Fibroblast of skin of abdomen (primary cell): Measurements from ENCODE around the gene CHST11.
"Not testable (repeated sequence)": the region's sequence is repeated elsewhere in the genome, so short reads cannot be mapped to it uniquely, and the experiment has no call there.

Experiments
- DNase-seq: peaks from one replicate; pipeline ENCODE4 v3.0.0-alpha.2; 2013

The CHST11 gene

GRCh38 chr12:104506676-104507401 lies 50.1 kb downstream of the CHST11 start:
- no peak for DNase-seq

DNA sequence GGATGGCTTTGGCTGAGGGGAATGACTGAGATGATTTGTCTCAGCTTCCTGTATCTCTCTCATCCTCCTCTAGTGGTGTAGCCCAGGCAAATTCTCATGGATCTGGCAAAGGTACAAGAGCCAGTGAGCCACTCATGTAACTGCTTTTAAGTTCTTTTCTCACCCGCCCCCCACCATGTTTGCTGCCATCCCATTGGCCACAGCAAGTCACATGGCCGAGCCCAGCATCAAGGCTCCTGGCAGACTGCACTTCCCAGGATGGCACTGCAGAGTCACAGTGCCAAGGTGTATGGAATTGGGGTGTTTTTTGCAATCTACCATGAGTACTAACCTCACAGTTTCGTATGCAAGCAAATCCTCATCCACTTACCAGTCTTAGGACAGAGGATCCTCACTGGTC lies 50.9 kb downstream of the CHST11 start:
- DNase-seq = no peak

DNA sequence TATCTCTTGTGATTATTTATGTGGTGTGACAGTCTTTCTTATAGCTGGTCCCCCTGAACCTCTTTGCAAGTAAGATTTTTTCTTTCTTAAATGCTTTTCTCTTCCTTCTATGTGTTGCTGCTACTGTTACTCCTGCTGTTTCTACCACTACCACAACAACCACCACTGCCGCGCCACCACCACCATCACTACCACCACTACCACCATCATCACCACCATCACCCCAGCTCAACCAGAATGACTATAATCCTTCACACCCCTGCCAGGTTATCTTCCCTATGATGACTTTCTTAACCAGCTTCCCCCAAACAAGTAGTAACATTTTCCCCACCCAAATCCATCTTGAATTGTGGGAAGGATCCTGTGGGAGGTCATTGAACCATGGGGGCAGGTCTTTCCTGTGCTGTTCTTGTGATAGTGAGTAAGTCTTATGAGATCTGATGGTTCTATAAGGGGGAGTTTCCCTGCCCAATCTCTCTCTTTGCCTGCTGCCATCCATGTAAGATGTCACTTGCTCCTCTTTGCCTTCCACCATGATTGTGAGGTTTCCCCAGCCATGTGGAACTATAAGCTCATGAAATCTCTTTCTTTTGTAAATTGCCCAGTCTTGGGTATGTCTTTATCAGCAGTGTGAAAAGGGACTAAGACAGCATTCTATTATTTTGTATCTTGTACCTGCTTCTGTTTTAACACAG lies 52.2 kb downstream of the CHST11 start:
- DNase-seq = no peak

DNA sequence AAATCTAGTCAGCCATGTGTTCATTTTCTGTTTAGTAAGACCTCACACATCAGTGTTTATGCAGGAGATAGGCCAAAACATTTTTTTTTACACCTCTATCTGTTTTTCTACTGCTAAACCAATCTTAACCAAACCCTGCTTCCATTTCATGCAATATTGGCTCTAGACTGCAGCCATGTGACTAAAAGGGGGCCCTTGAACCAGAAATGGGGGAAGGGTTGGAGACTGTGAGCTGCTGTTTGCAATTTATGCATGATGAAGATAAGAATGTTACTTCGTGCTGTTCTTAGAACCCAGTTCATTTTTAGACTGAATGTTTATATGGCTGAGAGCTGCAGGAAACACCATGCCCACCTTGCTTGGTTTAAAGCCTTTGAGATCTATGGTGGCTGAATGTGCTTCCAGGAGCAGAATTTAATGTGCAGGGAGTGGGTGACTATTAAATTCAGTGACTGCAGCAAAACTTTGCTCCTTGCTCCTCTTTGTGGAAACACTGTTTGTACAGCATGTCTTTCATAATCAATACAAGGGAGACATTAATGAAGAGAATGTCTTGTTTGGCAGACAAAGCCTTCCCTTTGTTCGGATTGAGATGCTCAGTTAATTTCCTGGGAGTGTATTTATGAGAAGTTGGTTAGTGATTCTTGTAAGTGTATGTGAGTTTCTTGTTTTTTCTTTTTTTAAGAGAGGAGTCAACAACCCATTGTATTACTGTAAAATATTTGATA lies 53.6 kb downstream of the CHST11 start:
- DNase-seq = no peak

- no peak for DNase-seq
Observed at GRCh38 chr12:104510873-104511440, 54.2 kb downstream of the CHST11 start.

GRCh38 chr12:104513681-104514080 lies 56.9 kb downstream of the CHST11 start:
- peak; percentile 46 for DNase-seq

- DNase-seq = no peak
Observed at GRCh38 chr12:104514092-104514810, 57.5 kb downstream of the CHST11 start.

- DNase-seq = no peak
Observed at GRCh38 chr12:104515899-104516298, 59.2 kb downstream of the CHST11 start.

DNA sequence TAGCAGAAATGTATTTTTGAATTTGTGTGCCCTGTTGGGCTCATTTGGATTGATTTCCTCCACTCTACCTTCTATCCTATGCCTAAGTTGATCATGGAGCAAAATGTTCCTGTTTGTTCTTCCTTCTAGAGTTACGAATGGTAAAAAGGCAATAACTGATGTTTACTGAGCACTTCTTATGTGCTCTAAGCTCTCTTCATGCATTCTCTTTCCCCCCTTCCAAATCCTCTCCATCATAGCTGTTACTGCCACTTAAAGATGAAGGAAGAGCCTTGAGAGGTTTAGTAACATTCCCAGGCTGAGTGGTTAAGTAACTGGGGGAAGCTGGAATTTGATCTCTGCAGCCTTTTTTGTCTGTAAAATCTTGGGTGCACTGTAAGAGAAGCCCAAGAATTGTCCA lies 60.1 kb downstream of the CHST11 start:
- DNase-seq = no peak

GRCh38 chr12:104517880-104518279 lies 61.1 kb downstream of the CHST11 start:
- no peak for DNase-seq

- DNase-seq = no peak
Observed at GRCh38 chr12:104519190-104520019, 62.7 kb downstream of the CHST11 start.

DNA sequence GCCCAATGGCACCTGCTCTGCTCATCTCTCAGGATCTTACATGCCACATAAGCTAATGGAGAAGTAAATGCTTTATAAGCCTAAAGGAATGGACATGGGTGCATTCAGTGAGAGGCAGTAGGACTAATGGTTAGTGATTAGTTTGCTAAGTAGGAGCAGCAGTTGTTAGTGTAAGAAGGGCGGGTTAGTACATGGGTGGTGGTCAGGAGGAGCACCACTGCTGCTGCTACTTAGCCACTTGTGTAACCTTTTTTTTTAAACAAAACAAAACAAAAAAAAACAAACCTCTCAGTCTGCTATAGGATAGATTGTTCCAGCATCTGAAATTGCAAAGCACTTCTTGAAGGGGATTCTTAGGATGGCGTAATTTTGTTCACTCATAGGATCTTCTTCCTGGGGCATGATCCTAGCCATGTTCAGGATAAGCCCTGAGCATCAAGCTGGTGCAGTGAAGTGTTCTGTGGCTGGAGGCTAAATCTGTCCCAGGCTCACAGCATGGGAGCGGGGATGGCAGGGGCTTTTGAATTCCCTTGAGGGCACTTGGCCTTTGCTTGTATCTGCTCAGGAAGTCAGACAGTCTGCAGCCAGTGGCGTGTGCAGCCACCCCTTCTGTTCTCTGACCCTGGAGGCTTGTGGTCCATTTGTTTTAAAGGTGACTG lies 63.6 kb downstream of the CHST11 start:
- no peak for DNase-seq

GRCh38 chr12:104521731-104522130 lies 65.0 kb downstream of the CHST11 start:
- peak; percentile 18 for DNase-seq

DNA sequence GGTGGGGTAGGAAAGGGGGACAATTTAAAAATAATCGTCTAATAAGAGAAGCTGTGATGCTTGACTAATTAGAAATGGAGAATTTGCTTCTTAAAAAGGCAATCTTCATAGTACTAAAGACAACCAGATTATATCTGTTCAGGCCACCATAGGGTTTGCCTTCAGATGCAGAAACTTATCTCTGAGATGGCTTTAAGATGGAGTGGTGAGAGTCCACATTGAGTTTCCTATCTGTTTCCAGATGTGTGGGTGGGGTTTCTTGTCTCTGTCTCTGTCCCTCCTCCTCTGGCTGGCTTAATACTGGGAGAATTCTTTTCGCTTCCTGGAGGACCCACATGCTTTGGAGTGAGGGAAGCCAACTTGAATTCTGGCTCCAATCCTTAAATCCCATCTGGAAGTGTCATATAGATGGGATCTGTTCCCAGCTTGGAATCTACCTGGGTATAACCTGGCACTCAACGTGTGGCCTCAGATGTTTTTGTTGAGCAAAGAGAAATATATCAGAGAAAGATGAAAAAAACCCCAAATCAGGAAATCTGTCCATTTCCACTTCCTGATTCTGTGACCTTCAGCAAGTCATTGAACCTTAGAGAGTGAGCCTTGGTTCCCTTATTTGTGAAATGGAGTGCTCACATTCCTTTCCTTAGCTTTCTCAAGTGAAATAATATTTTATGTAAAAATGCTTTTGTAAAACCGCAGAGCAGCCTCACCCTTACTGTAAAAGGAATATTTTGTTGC lies 66.4 kb downstream of the CHST11 start:
- DNase-seq = peak; percentile 35

DNA sequence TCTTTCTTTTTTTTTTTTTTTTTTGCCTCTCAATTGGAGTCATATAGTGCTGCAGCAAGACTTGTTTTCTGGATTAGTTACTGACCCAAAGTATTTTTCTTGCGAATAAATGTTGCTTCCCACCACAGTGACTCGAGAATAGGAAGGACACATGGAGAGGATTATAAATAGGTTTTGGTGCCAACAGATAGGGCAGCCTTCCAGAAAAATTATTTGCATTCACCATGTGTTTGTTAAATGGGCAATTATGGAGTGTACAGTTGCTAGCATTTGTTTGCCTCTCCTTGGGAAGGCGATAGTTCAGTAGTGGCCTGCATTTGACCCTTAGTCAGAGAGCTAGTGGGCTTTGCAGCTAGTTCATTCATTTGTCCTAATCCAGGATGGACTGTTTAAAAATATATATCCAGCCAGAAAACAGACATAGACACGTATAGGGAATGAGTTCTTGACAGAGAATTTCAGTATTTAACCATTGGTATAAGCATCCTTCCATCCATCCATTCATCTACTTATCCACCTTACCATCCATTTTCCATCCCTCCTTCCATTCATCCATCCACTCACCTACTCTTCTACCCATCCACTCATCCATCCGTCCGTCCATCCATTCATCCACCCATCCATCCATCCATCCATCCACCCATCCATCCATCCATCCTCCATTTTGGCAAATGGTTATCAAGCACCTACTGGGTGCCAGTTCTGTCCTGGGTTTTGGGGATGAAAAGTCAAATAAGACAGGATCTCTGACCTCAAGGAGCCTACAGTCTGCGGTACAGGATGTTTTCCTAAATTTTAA lies 67.5 kb downstream of the CHST11 start:
- DNase-seq = peak; percentile 43

DNA sequence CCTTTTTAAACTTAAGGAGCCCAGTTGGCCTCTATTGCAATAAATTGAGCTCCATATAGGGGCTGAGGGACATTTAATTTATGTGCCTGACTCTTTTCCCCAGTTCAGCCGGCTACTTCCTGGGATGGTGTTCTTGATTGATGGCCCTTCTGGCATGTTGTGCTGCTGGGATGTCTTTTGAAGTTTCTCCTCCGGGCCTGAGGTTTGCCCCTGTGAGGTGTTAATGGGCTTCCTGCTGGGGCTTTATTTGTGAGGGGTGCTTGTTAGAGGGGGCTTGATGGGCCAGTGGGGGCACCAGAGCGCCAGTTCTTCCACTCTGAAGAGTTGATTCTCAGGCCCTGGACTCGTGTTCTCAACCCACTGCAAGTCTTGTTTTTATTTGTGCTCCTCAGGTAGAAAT lies 69.6 kb downstream of the CHST11 start:
- DNase-seq = peak; percentile 12

GRCh38 chr12:104526751-104527150 lies 70.0 kb downstream of the CHST11 start:
- no peak for DNase-seq

- not testable (repeated sequence) for DNase-seq
Observed at GRCh38 chr12:104527653-104528052, 70.9 kb downstream of the CHST11 start.

- no peak for DNase-seq
Observed at GRCh38 chr12:104529130-104529874, 72.6 kb downstream of the CHST11 start.
